T47D (cell line): ENCODE results near the gene DOCK9.
A peak's percentile ranks its signal among the peaks of the same experiment; 100 is the strongest.

Experiments
- DNase-seq, 2 experiments: peaks; one replicate each; pipeline versions ENCODE4 v3.0.0 to v3.0.0-alpha.2; 2011 to 2012; ENCODE audit warnings: low read depth in 1 of 2, low spot score in 1 of 2
- JUND ChIP-seq: IDR thresholded peaks from 2 replicates; pipeline ENCODE4 v1.6.1; 2012; ENCODE audit warnings: low read depth
- in situ Hi-C: cut with HindIII; loops from 2 replicates; pipeline ENCODE4 v1.10.0; 2016; ENCODE audit warnings: low sequenced_read_pairs, low pct_unique_long_range_greater_than_20kb

The DOCK9 gene

GRCh38 chr13:98994896-98995295 is 17.0 kb upstream of the DOCK9 start:
- no peak for TF ChIP-seq JUND
- no peak for DNase-seq
- in situ Hi-C loops: no loop called here

GRCh38 chr13:98994080-98994479 is 16.2 kb upstream of the DOCK9 start:
- DNase-seq: no peak
- no peak for TF ChIP-seq JUND
- in situ Hi-C loops: no loop called here

DNA sequence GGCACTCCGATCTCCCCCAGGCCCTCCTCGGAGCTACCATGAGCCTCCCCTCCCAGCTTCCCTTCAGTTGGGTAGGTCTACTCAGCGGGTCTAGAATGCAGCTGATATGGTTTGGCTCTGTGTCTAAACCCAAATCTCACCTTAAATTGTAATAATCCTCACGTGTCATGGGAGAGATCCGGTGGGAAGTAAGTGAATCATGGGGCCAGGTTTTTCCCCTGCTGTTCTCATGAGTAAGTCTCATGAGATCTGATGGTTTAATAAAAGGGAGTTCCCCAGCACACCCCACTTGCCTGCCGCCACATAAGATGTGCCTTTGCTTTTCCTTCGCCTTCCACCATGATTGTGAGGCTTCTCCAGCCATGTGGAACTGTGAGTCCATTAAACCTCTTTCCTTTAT is 14.5 kb upstream of the DOCK9 start:
- no peak for DNase-seq
- TF ChIP-seq JUND: no peak
- in situ Hi-C loops: no loop called here

DNA sequence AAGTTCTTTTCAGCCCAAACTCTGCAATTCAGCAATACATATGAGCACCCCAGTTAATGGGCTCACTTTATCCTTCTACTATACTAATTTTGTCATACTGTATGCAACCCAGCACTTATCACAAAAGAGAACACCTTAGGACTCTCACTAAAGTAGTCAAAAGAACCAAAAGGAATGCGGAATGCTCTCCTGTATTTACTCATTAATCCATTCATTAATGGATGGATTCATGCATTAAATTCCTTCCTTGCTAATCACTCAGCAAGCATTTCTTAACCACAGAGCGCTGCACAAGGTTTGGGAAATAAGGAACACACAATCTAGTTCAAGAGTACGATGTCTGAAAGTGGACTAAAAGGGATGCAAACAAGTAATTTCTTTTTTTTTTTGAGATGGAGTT is 12.8 kb upstream of the DOCK9 start:
- no peak for DNase-seq
- TF ChIP-seq JUND: no peak
- in situ Hi-C loops: no loop called here

DNA sequence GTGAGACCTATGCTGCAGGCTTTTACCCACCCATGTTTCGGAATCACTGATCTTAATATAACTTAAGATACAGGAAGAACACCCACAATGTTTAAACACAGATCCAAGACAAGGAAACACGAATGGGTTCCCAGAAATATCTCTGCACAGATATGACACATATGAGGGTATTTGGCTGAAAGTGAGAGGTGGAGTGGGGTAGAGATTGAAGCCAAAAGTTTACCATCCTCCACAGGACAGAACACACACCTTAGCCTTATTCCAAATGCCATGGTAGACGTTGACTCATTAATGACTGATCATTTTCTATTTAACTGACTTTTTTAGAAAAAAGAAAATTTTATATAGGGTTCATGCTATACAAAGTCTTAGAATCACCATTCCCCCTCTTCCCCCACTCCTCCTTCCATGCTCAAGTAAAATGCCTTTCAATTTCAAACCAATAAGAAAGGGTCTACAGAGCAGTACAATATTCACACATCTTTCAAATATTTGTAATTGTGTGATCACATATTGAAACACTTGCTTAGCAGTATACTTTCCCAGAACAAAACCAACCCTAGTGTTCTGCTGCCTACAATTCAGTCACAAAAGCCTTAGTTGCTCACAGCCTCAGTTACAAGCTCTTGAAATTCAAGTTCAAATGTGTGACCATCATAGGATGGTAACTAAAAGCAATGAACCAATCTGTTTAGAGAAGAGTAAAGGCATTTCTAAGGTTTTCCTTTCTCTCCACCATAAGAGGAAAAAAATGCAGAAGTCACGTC is 11.8 kb upstream of the DOCK9 start:
- DNase-seq: no peak
- no peak for TF ChIP-seq JUND
- in situ Hi-C loops: no loop called here

GRCh38 chr13:98988780-98989179 is 10.9 kb upstream of the DOCK9 start:
- TF ChIP-seq JUND: no peak
- in situ Hi-C loops: no loop called here
- no peak for DNase-seq

GRCh38 chr13:98988277-98988676 is 10.4 kb upstream of the DOCK9 start:
- in situ Hi-C loops: no loop called here
- DNase-seq: peak in 1 of 2 experiments; percentile 20

DNA sequence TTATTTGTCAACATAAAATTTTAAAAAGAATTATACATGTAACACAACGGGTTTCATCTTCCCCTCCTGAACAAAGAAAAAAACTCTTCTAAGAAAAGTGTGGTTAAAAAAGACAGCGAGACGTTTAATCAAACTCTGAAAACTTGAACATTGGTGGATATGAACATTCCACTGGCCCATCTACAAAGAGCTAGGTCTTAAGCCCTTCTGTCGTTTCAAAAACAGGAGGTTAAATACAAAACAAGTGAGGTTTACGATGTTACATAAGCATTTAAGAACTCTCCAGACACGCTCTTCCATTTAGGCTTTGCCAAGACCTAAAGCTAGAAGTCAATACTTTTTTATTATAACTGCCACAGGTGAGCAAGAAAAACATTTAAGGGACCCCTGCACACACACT is 9.4 kb upstream of the DOCK9 start:
- DNase-seq: no peak
- in situ Hi-C loops: no loop called here
- TF ChIP-seq JUND: no peak

More at GRCh38 chr13:98988277-98988676, 10.4 kb upstream of the DOCK9 start:
- no peak for TF ChIP-seq JUND

DNA sequence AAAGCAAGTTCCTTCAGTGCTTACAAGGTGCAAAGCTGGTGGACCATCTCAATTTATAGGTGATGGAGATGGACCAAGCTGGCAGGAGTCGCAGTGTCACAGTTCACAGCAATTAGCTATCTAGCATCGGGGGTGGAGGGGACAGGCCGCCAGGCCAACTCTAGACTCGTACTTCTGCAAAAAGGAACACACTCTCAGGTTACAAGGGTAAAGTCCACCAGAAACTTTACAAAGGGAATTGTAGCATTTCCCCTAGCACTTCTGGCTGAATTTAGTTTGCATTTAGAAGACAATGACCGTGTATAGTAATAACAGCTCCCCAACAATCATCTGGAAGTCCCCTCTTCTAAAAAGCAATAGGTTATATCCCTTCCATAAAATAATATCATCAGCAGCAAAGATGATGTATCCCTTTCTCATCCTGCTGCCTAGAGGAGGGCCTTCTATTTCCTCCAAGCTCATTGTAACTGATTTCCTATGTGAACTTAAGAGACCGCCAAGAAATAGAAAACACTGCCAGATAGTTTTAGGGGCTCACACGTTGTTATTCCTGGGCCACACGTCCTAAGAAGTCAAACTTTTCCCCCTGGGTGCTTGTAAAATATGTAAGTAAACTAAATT is 8.5 kb upstream of the DOCK9 start:
- in situ Hi-C loops: no loop called here
- TF ChIP-seq JUND: no peak
- DNase-seq: no peak

- in situ Hi-C loops: no loop called here
Measured at GRCh38 chr13:98985591-98985990, 7.7 kb upstream of the DOCK9 start.

GRCh38 chr13:98984983-98985382 is 7.1 kb upstream of the DOCK9 start:
- TF ChIP-seq JUND: no peak
- no peak for DNase-seq
- in situ Hi-C loops: no loop called here

More at GRCh38 chr13:98985591-98985990, 7.7 kb upstream of the DOCK9 start:
- no peak for DNase-seq
- TF ChIP-seq JUND: no peak

GRCh38 chr13:98984118-98984517 is 6.3 kb upstream of the DOCK9 start:
- no peak; the same call in 1 of the 2 replicates for TF ChIP-seq JUND
- DNase-seq: peak; percentile 11 to 74
- in situ Hi-C loops: no loop called here

DNA sequence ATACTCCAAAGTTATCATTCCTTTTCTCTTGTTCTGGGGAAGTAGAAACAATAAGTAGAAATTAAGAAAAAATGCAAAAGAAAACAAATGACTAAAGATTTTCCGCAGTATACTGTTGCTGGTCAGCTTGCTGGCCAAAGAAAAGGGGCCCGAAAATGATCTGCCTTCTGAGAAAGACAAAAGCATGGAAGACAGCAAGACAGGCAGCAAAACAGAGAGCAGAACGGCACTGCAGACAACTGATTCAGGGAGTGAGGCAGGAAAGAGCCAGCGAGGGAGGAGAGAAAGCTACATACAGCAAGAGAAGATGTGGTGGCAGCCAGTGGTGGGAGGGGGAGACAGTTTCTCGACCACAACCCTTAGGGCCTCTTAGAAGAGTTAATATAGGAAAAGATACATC is 5.3 kb upstream of the DOCK9 start:
- in situ Hi-C loops: no loop called here
- DNase-seq: no peak
- TF ChIP-seq JUND: no peak
